ENCODE data around the gene MAP1B.

Gene MAP1B

GRCh38 chr5:72182686-72183085, 75.4 kb downstream of the MAP1B start:
- no peaks in the 10 kb centered on the region for H3K4me1 ChIP-seq (ENCODE audit: low read length)
- H3K9me2 ChIP-seq (replicated peaks; ENCODE audit: insufficient read depth, low read length) = no peaks in the 10 kb centered on the region
- no peak for DNase-seq
- H3K9ac ChIP-seq (ENCODE audit: low read length) = no peak overlapping the region
- H3K79me2 ChIP-seq (ENCODE audit: low read length) = no peaks in the 10 kb centered on the region
- TF ChIP-seq EZH2phosphoT487 (IDR thresholded peaks at IDR 0.05; ENCODE audit: low read length) (no peak), CTCF (IDR thresholded peaks at IDR 0.05; ENCODE audit: low read length) (no peak), EZH2 (optimal IDR thresholded peaks at IDR 0.05; ENCODE audit: low read depth, low read length) (no peak)
- no peaks in the 10 kb centered on the region for H4K20me1 ChIP-seq (ENCODE audit: insufficient read depth, low read length)
- no peak overlapping the region for H3K4me2 ChIP-seq (ENCODE audit: low read depth, low read length)
- H3K36me3 ChIP-seq (replicated peaks; ENCODE audit: insufficient read depth, low read length) = no peaks in the 10 kb centered on the region
- H2AFZ ChIP-seq (ENCODE audit: low read length) = no peak overlapping the region
- no peak overlapping the region for H3K4me3 ChIP-seq (ENCODE audit: low read length)
- H3K27ac ChIP-seq (ENCODE audit: low read length) = no peak overlapping the region
- H3K27me3 ChIP-seq (replicated peaks; ENCODE audit: insufficient read depth, low read length) = peaks cover 94% of the 10 kb centered on the region
- no peaks in the 10 kb centered on the region for H3F3A ChIP-seq (ENCODE audit: insufficient read depth, low read length)
- H3K9me3 ChIP-seq (replicated peaks; ENCODE audit: insufficient read depth, low read length) = no peaks in the 10 kb centered on the region

- Histone ChIP-seq H3K4me1 (ENCODE audit: low read length) (no peaks in the 10 kb centered on the region), H3K27me3 (replicated peaks; ENCODE audit: insufficient read depth, low read length) (peaks cover 96% of the 10 kb centered on the region), H4K20me1 (ENCODE audit: insufficient read depth, low read length) (no peaks in the 10 kb centered on the region), H3K9ac (ENCODE audit: low read length) (no peak overlapping the region), H3K27ac (ENCODE audit: low read length) (no peak overlapping the region), H3K9me3 (replicated peaks; ENCODE audit: insufficient read depth, low read length) (no peaks in the 10 kb centered on the region), H3K4me2 (ENCODE audit: low read depth, low read length) (no peak overlapping the region), H3K36me3 (replicated peaks; ENCODE audit: insufficient read depth, low read length) (no peaks in the 10 kb centered on the region), H2AFZ (ENCODE audit: low read length) (no peak overlapping the region), H3K79me2 (ENCODE audit: low read length) (no peaks in the 10 kb centered on the region), H3K4me3 (ENCODE audit: low read length) (no peak overlapping the region), H3K9me2 (replicated peaks; ENCODE audit: insufficient read depth, low read length) (no peaks in the 10 kb centered on the region), H3F3A (ENCODE audit: insufficient read depth, low read length) (no peaks in the 10 kb centered on the region)
- TF ChIP-seq EZH2 (optimal IDR thresholded peaks at IDR 0.05; ENCODE audit: low read depth, low read length) (no peak), CTCF (IDR thresholded peaks at IDR 0.05; ENCODE audit: low read length) (no peak), EZH2phosphoT487 (IDR thresholded peaks at IDR 0.05; ENCODE audit: low read length) (no peak)
- DNase-seq = no peak
Observed at GRCh38 chr5:72183101-72183520, 75.8 kb downstream of the MAP1B start.

GRCh38 chr5:72184408-72184807, 77.1 kb downstream of the MAP1B start:
- Histone ChIP-seq H3K27me3 (replicated peaks; ENCODE audit: insufficient read depth, low read length) (peaks cover 96% of the 10 kb centered on the region), H3K36me3 (replicated peaks; ENCODE audit: insufficient read depth, low read length) (no peaks in the 10 kb centered on the region), H3K9me3 (replicated peaks; ENCODE audit: insufficient read depth, low read length) (no peaks in the 10 kb centered on the region), H3K4me1 (ENCODE audit: low read length) (no peaks in the 10 kb centered on the region), H3K27ac (ENCODE audit: low read length) (no peak overlapping the region), H3K9me2 (replicated peaks; ENCODE audit: insufficient read depth, low read length) (no peaks in the 10 kb centered on the region), H2AFZ (ENCODE audit: low read length) (no peak overlapping the region), H3K4me3 (ENCODE audit: low read length) (no peak overlapping the region), H4K20me1 (ENCODE audit: insufficient read depth, low read length) (no peaks in the 10 kb centered on the region), H3K9ac (ENCODE audit: low read length) (no peak overlapping the region), H3K4me2 (ENCODE audit: low read depth, low read length) (no peak overlapping the region), H3K79me2 (ENCODE audit: low read length) (no peaks in the 10 kb centered on the region), H3F3A (ENCODE audit: insufficient read depth, low read length) (no peaks in the 10 kb centered on the region)
- DNase-seq = no peak
- TF ChIP-seq EZH2phosphoT487 (IDR thresholded peaks at IDR 0.05; ENCODE audit: low read length) (no peak), CTCF (IDR thresholded peaks at IDR 0.05; ENCODE audit: low read length) (no peak), EZH2 (optimal IDR thresholded peaks at IDR 0.05; ENCODE audit: low read depth, low read length) (no peak)

Measured in MM.1S (cell line).